T-helper 2 cell treated with Interferon-gamma antibody and Interleukin-4, amounts not matched to agents 100 ng/mL and 5 ng/mL, for 36 hours (primary cell): Measurements from ENCODE around the gene FYN. TPM values are rescaled to one million over a fixed set of nuclear protein-coding genes. Genes with fewer than 3 reads are reported as not detected.
"Not testable (repeated sequence)": the region's sequence is repeated elsewhere in the genome, so short reads cannot be mapped to it uniquely, and the experiment has no call there.

ENCODE experiments used
- intact Hi-C: fragments of 100-400 bp; cut with micrococcal nuclease; formaldehyde crosslinking; loops from one replicate; pipeline ENCODE4 v1.15.1; 2023
- total RNA-seq: library from RNA; stranded (reverse); gene quantifications from 2 replicates; pipeline ENCODE4 v1.2.3, GENCODE V29; 2022

The FYN gene
- total RNA-seq, 1 donor from 2014 or later = 125 TPM

GRCh38 chr6:111648100-111648499, 225.2 kb downstream of the FYN start:
- intact Hi-C loops = no loop called here

GRCh38 chr6:111646942-111647341, 226.3 kb downstream of the FYN start:
- intact Hi-C loops = no loop called here

GRCh38 chr6:111646034-111646433, 227.2 kb downstream of the FYN start:
- intact Hi-C loops = no loop called here

GRCh38 chr6:111644893-111645430, 228.3 kb downstream of the FYN start:
- intact Hi-C loops = no loop called here

GRCh38 chr6:111642463-111643158, 230.6 kb downstream of the FYN start:
- intact Hi-C loops = loop anchor here (1.0 to 2.0 kb wide), 2 partner anchors 383 to 400 kb away; a partner anchor contains a TSS

GRCh38 chr6:111639266-111639665, 234.0 kb downstream of the FYN start:
- intact Hi-C loops = no loop called here

GRCh38 chr6:111634981-111635380, 238.3 kb downstream of the FYN start:
- intact Hi-C loops = not testable (repeated sequence)

- intact Hi-C loops = no loop called here
Measured at GRCh38 chr6:111633822-111634221, 239.4 kb downstream of the FYN start.

- intact Hi-C loops = no loop called here
Measured at GRCh38 chr6:111632468-111633247, 240.6 kb downstream of the FYN start.

GRCh38 chr6:111631903-111632460, 241.3 kb downstream of the FYN start:
- intact Hi-C loops = no loop called here

GRCh38 chr6:111631018-111631417, 242.2 kb downstream of the FYN start:
- intact Hi-C loops = no loop called here

GRCh38 chr6:111628142-111628850, 245.0 kb downstream of the FYN start:
- intact Hi-C loops = no loop called here

GRCh38 chr6:111626441-111626840, 246.8 kb downstream of the FYN start:
- intact Hi-C loops = no loop called here

- intact Hi-C loops = no loop called here
Measured at GRCh38 chr6:111625461-111626391, 247.5 kb downstream of the FYN start.

- intact Hi-C loops = no loop called here
Measured at GRCh38 chr6:111625099-111625416, 248.2 kb downstream of the FYN start.

GRCh38 chr6:111624401-111625098, 248.7 kb downstream of the FYN start:
- intact Hi-C loops = no loop called here

- intact Hi-C loops = no loop called here
Measured at GRCh38 chr6:111623046-111623718, 250.1 kb downstream of the FYN start.

- intact Hi-C loops = no loop called here
Measured at GRCh38 chr6:111620169-111620568, 253.1 kb downstream of the FYN start.

- intact Hi-C loops = no loop called here
Measured at GRCh38 chr6:111618407-111618806, 254.8 kb downstream of the FYN start.
